Uterus (tissue), 2 donors: ENCODE results near the gene TTC13.

Experiments
- CTCF ChIP-seq, 4 experiments: fragments of 200-600 bp in 2 of 4; fragments of 450-650 bp in 2 of 4; sonication (generic) in 2 of 4; IDR thresholded peaks; one replicate each; pipeline ENCODE4 v1.5.1; 2016 to 2019; ENCODE audit warnings: antibody characterized with exemption in 4 of 4, mild to moderate bottlenecking in 2 of 4, moderate library complexity in 1 of 4
- POLR2A ChIP-seq, 2 donors: fragments of 450-650 bp; IDR thresholded peaks; one replicate each; pipeline ENCODE4 v1.6.1; 2016; ENCODE audit warnings: antibody characterized with exemption in 2 of 2, mild to moderate bottlenecking in 1 of 2, moderate library complexity in 1 of 2

GRCh38 chr1:231016966-231017365 lies 38.3 kb upstream of the TTC13 start:
- no peak for TF ChIP-seq CTCF (IDR thresholded peaks at IDR 0.05)
- TF ChIP-seq POLR2A (IDR thresholded peaks at IDR 0.05) = no peak
